ENCODE data around the gene OSGIN1.

Gene OSGIN1

DNA sequence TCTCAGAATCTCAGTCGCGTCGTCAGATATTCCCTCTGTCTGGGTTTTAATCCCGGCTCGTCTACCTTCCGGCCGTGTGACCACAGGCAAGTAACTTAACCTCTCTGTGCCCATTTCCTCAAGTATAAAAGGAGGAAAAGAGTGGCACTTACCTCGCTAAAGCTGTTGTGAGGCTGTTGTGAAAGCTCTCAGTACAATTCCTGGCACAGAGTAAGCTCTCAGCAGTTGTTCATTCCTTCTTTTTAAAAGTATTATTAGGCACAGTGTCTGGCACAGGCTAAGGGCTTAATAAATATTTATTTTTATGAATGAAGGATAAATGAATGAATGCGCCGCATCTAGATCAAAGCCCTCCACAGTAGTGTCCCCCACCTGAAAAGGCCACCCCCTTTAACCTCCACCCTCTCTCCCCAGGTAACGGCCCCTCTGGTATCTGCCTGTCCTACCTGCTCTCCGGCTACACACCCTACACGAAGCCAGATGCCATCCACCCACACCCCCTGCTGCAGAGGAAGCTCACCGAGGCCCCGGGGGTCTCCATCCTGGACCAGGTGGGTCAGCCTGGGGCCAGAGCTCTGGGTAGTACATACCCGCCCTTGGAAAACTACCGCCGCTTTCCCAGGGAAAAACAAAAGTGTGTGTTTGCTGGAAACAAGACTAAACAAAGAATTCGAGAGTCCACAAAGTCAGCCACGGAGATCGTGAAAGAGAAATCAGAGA, 6.0 kb downstream of the OSGIN1 start:
- DNase-seq: no peak

DNA sequence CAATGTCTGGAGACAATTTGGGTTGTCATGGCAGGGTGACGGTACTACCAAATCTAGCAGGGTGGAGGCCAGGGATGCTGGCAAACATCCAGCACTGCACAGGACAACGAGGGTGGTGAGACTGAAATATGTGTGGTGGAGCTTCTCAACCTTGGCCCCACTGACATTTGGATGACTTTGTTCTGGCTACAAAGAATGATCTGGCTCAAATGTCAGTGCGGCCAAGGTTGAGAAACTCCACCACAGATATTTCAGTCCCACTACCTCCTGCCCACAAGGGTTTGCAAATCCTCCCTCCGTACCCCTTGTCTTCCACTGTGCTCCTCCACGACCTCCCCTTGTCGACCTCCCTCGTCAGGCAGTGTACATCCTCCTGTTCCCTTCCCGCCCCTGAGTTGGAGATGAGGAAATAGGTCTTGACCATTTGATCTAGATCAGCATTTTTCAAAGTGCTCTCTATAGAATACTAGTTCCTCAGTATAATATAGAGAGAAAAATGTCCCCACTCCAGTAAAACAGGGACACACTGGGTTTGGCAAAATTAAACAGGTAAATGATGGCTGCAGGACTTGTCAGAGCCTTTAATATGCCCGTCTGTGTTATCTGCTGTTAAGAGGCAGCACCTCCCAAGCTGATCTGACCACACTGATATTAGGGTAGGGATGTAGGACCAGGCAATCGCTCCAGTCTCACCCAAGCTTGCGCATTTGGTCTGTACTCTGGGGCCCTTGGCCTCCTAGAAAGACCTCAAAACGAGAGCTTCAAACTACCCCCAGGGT, 6.8 kb downstream of the OSGIN1 start:
- no peak for DNase-seq

DNA sequence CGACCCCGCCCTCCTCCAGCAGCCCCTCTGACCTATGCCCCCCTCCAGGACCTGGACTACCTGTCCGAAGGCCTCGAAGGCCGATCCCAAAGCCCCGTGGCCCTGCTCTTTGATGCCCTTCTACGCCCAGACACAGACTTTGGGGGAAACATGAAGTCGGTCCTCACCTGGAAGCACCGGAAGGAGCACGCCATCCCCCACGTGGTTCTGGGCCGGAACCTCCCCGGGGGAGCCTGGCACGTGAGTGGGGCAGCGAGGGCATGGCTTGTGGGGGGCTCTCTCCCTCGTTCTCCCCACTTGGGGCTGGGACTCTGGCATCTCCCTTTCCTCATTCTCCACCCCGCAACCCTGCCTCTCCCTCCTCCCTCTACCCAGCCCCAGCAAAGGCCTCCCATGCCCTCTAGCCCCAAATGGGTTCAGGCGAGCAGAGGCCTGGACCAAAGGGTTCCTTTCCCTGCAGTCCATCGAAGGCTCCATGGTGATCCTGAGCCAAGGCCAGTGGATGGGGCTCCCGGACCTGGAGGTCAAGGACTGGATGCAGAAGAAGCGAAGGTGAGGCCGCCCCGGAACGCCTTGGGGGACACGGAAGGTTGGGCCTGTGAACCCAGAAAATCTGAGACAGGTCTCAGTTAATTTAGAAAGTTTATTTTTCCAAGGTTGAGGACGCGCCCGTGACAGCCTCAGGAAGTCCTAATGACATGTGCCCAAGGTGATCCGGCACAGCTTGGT, 7.6 kb downstream of the OSGIN1 start:
- no peak for DNase-seq

DNA sequence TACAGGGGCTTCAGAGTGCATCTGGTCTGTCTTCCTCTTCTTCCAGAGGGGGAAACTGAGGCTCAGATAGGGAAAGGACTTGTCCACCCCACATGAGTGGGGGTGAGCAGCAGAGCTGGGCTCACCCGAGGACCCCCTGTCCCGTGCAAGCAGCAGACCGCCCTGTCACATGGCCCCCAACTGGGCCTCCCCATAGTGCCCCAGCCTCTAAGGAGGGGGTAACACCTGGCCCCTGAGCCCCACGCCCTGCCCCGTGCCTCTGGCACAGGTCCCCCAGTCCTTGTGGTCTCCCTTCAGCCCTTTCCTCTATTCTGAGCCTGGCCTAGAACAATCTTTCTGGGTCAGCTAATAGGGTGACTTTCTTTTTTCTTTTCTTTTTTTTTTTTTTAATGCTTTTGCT, 8.6 kb downstream of the OSGIN1 start:
- no peak for DNase-seq

DNA sequence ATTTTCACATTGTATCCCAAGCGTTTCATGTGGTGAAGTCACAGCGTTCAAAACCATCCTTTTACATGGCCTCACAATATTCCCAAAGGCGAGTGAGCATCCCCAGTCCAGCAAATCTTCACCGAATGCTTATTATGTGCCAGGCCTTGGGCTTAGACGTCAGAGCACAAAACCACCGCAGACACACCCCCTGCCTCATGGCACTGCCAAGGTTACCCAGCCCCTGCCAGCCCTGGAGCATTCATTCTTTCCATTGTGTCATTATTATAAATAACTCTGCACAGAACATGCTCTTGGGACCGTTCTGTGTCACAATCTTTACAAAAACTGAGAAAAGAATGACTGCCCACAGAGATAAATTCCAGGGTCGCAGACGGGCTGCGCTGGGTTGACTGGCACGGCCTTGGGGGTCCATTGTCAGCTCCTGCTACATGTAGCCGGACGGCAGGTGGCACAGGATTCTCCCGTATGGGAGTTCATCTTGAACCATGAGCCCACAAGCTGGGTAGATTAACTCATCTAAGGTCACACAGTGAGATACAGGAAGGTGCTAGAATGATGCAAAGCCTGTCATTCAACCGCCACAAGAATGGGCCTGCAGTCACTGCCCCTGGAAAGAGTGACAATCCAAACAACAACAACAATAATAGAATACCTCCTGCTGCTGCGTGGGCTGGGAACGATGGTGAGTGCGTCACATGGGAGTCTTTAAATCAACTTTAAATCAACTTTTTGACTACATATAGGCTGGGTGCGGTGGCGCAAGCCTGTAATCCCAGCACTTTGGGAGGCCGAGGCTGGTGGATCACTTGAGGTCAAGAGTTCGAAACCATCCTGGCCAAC, 10.5 kb downstream of the OSGIN1 start:
- DNase-seq: no peak

DNA sequence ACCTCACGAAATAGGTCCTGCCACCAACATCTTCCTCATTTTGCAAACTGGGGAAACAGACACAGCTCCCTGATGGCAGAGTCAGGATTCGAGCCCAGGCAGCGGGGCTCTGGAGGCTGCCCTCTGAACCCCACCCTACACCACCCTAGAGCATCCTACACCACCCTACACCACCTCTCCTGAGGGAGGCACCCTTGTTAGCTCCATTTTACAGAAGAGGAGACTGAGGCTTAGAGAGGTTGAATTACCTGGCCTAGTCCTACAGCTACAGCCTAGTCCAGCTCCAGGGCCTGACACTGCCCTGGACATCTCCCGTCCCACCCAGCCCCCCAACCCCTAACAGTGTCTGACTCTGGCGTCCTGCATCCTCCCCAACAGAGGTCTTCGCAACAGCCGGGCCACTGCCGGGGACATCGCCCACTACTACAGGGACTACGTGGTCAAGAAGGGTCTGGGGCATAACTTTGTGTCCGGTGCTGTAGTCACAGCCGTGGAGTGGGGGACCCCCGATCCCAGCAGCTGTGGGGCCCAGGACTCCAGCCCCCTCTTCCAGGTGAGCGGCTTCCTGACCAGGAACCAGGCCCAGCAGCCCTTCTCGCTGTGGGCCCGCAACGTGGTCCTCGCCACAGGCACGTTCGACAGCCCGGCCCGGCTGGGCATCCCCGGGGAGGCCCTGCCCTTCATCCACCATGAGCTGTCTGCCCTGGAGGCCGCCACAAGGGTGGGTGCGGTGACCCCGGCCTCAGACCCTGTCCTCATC, 11.8 kb downstream of the OSGIN1 start:
- DNase-seq: no peak

DNA sequence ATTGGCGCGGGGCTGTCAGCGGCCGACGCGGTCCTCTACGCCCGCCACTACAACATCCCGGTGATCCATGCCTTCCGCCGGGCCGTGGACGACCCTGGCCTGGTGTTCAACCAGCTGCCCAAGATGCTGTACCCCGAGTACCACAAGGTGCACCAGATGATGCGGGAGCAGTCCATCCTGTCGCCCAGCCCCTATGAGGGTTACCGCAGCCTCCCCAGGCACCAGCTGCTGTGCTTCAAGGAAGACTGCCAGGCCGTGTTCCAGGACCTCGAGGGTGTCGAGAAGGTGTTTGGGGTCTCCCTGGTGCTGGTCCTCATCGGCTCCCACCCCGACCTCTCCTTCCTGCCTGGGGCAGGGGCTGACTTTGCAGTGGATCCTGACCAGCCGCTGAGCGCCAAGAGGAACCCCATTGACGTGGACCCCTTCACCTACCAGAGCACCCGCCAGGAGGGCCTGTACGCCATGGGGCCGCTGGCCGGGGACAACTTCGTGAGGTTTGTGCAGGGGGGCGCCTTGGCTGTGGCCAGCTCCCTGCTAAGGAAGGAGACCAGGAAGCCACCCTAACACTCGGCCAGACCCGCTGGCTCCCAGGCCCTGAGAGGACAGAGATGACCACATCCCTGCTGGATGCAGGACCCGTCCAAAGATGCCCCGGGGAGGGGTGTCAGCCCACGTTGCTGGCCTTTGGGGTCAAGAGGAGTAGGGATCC, 12.6 kb downstream of the OSGIN1 start:
- DNase-seq: no peak

DNA sequence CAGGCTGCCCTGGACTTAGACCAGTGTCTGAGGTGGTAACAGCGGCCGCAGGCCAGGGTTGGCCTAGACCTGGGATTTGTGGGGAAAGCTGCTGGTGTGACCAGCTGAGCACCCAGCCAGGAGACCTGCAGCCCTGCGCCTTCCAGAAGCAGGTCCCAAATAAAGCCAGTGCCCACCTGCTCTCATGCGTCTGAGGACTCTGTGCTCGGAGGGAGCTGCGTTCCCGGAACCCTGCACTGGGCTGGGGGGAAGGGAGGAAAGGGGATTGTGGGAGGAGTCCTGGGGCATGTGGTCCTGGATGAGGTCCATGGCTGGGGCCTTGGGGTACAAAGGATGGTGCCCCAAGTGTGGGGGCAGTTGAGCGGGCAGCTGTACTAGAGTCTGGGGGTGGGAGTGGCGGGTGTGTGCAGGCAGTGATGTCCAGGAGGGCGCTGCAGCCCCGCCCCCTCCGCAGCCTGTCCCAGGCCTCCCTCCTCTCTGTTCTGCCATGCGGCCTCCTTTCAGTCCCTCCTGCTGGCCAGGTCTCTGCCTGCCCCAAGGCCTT, 13.2 kb downstream of the OSGIN1 start:
- no peak for DNase-seq

DNA sequence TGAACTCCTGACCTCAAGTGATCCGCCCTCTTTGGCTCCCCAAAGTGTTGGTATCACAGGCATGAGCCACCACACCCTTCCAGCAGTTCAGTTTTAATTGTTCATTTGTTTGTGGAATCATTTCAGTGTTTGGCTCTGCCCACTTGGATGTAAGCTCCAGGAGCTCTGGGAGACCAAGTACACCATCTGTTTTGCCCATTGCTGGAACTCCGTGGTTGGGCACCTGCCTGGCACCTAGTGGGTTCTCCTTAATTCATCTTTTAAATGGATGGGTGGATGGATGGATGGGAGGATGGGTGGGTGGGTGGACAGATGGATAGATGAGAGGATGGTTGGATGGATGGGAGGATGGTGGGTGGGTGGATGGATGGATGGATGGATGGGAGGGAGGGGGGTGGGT, 14.1 kb downstream of the OSGIN1 start:
- DNase-seq: no peak

DNA sequence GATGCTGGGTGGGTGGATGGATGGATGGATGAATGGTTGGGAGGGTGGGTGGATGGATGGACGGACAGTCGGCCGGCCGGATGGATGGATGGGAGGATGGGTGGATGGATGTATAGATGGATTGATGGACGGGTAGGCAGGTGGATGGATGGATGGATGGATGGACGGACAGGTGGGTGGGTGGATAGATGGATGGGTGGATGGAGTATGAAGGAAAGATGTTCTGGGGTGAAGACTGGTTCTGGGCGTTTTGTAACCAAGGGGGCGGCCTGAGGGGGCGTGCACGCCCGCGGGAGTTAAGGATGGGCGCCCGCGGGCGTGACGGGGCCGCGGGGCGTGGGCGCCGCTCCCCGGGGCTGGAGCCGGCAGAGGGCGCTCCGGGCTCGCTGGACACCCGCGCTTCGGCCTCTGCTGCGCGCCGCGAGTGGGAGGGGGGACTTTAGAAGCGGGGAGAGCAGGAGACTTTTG, 14.8 kb downstream of the OSGIN1 start, which contains the start of gene NECAB2:
NECAB2 (plus strand) TSS at position 407 of the 468 bp plus-strand sequence. CDS start 405 bp downstream, outside the sequence.
- peak; percentile 35 for DNase-seq

DNA sequence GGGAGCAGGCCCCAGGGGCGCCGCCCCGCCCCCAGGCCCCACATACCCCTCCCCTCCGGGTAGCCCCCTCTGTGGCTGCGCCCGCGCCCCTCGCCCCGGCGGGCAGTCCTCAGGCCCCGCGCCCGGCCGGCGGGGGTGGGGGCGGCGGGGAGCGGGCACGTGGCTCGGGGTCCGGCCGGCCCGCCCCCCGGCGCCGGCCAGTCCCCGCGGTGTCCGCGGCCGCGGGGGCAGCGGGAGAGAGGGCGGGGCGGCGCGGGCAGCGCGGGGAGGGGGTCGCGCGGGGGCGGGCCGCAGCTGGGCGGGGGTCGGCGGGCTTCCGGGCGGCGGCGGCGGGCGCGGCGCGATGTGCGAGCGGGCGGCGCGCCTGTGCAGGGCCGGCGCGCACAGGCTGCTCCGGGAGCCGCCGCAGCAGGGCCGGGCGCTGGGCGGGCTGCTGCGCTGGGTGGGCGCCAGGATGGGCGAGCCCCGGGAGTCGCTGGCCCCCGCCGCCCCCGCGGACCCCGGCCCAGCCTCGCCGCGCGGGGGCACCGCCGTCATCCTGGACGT, 15.3 kb downstream of the OSGIN1 start:
- DNase-seq: no peak

DNA sequence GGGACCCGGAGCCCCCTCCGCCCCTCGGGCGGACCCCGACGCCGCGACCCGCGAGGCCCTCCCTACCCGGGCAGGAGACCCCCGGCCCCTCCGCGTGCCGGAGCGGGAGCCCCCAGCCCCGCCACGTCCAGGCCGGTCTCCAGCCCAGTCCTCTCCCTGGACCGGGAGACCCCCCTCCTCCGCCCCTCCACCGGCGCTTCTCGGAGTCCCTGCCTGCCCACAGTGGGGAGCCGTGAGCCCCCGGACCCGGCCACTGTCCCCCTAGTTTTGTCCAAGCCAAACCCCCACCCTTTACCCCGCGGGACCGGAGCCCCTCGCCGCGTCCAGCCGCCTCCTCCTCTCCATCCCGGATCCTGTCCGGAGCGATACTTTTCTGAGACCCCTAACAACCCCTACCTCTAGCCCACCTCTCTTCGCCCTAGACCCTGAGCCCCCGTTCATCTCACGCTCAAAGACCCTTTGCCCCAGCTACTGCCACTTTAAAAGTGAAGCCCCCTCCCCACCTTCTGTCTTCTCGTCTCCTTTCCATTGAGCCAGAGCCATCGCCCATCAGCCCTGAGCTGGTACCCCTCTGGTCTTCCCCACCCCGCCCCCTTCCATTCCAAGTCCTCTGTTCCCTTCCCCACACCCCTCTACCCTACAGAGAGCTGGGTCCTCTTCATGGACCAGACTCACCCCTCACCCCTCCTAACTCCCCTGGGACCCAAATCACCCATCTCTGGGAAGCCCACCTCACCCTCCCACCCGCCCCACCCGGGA, 16.0 kb downstream of the OSGIN1 start:
- DNase-seq: no peak

DNA sequence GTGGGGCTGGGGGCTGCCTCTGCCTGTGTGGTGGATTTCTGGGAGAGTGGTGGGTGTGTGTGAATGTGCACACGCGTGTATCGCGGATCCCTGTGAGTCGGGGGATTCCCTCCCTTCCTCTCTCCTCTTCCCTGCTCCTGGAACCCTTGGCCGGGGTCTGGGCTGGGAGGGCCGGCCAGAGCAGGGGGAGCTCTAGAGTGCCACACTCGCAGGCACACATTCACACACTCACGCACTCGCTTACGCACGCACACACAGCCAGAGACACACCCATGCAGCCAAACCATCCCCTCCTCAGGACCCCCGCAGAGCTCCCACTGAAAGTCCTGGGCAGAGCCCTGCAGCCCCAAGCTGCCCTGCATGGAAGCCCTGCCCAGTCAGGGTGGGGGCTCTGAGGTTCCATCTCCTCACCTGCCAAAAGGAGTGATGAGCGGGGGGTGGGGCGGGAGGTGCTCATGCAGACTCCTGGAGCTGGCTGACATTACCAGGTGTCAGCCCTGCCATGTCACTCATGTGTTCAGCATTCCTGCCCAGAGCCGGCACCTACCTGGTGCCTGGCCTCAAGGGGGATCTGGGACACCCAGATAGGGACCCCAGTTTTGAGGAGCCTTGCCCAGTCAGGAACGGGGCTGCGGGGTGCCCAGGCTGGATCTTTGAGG, 16.9 kb downstream of the OSGIN1 start:
- no peak for DNase-seq

DNA sequence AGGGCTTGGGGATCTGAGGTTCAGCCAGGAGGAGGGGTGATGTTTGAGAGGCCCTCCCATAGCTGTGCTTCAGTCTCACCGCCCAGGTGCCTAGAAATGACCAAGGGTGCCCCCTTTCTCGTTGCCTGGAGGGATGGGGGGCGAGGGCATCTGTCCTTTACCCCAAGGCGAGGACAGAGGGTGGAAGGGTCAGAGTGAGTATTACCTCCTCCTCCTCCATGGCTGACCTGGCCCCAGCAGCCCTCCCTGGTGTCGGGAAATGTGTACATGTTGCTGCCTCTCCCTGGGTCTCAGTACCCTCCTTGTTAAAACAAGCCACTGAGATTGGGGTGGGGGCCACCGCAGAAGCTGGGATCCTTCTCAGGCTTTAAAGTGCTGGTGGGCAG, 17.4 kb downstream of the OSGIN1 start:
- DNase-seq: no peak

DNA sequence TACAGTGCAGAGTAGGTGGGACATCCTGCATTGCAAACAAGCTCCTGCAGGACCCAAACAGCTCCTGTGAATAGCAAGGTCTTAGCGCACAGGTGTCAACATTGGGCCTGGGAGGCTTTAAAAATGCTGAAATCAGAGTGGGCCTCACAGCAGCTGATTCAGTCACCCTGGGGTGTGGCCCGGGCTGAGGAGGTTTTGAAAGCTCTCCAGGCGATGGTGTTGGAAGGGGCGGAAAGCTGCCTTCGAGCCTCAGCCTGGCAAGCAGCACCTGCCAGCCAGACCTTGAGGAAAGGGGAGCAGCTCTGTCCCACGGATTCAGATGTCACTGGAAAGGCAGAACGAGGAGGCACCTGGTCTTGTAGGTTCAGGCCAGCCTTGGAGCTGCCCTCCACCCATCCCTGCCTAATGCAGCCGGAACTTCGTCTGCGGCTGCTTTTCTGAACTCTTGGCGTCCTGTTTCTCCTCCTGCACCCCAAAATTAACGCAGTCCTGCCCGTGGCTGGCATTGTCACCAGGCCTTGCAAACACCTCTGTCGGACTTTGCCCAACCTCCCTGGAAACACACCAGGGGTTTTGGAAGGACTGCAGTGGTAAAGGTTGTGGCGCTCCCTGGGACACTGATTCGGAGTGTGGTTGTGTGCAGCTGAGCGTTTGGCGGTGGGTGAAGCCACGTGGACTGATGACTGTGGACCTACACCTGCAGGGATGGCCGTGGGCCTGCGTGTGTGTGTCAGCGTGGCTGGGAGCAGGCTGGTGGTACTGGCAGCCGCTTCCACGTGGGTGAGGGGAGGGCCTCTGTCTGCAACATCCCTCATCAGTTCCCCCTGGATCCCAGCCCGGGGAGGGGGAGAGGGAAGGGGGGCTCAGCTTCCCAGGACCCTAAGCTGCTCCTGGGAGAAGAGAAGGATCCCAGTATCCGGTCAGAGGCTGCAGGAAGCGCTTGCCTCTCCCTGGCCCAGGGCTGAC, 18.4 kb downstream of the OSGIN1 start:
- DNase-seq: no peak

DNA sequence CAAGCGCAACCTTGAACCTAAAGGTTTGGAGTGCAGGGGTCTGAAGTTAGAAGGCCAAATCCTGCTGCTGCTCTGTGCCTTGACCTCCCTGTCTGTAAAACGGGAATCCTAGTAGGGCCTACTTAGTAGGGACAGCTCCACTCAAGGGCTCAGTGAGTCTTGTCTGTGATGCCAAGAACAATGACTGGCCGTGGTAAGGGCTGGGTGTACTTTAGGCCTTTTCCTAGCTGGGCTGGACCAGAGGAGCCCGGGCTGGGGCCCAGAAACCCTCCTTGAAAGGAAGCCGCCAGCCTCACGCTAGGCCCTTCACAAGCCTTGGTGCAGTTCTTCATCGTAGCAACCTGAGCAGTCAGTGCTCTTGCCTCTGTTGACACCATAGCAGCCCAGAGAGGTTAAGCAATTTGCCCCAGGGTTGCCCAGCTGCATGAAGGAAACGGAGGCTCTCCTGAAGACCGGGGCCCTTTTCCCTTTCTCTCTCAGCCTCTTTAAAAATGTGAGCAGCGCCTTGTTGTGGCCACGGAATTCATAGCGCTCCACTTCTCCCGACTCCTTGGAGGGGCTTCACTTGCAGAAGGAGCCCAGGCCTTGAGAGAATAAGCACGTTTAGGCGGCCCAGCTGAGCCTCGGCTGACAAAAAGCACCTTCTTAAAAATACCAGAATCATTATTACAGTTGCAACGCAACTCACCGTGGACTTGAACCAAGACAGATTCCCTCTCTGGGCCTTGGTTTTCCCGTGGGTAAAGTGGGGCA, 19.4 kb downstream of the OSGIN1 start:
- DNase-seq: no peak

DNA sequence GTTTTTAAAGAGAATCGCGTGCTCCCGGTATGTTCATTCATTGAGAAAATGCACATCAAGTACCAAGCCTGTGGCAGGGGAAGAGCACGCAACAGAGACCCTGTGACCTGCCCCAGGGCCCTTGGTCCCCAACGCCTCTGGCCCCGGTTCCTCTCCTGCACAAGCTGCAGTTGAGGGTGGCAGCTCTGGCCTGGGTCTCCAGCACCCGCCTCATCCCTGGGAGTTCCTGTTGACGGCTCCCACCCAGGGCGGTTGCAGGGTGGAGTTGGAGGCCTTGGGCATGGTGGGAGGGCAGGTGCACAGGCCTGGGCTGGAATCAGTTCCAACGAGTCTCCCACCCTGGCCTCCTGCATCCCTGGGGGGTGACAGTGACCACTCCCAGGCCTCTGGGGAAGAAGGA, 20.0 kb downstream of the OSGIN1 start:
- DNase-seq: no peak
